GM15510 (cell line): ENCODE data around the gene PIK3C2G.

ENCODE experiments used
- POLR2A ChIP-seq: IDR thresholded peaks from 3 replicates; pipeline ENCODE4 v1.6.1; 2011; ENCODE audit warnings: borderline replicate concordance; ENCODE audit not compliant: insufficient read length; ENCODE audit errors: extremely low read depth

PIK3C2G gene

DNA sequence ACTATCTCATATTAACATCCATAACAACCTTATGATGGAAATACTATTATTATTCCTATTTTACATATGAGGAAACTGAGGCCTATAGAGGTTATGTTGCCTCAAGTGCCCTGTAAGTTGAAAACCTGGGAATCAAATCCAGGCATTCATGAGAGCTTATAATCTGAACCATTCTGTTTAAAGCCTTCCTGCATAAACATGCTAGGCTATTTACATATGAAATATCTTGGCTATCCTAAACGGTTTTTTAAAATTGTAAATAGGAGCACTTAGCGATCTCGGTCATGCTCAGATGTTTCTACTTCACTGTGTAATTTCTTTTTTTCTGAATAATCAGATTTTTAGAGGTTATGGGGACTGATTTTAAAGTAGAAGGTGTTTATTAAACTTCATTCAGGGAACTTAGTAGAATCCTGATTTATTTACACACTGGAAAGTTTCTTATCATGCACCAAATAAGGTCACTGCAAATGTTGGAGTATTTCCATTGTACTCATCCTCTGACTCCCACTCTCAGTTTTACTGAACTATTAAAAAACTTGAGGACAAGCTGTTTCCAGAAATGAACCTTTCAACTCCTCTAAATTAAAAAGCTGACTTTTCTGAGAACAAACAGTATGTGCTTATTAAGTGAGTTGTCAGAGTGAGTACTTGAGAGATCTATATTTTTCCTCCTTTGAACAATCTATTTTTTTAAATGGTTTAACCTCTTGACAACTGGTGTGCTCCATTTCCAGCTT lies 141.7 kb downstream of the PIK3C2G start:
- no peak for TF ChIP-seq POLR2A

DNA sequence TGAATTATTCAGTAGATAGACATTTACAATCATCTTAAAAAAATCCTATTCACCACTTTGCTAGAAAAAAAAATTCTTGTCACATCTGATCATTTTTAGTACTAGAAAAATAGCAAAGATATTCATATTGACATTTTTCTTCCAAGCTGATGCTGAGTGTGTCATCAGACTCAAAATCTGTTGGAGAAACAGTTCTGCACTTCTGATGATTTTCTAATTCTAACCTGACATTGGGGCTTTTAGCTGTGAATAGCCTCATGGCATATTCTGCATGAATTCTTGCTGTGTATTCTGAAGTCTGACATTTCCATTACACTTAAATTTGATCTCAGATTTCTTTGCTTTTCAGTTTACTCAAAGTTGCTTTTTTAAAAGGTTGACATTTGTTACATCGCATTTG lies 150.1 kb downstream of the PIK3C2G start:
- TF ChIP-seq POLR2A = no peak

DNA sequence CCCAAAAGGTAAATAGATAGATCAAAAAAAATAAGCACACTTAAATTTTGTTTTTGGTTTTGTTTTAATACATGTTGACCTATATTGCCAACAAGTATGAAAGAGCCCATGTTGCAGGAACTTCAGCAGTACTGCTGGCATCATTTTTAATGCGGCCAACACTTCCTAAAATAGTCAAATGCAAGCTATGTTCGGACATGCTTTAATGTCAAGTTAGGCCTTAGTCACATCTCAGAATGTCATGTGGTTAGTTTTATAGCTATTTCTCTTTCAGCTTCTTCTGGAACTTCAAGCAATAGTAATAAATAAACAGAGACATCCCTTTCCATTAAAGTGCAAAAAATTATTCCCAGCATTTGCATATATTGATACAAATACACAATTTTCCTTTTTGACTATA lies 153.4 kb downstream of the PIK3C2G start:
- no peak for TF ChIP-seq POLR2A

DNA sequence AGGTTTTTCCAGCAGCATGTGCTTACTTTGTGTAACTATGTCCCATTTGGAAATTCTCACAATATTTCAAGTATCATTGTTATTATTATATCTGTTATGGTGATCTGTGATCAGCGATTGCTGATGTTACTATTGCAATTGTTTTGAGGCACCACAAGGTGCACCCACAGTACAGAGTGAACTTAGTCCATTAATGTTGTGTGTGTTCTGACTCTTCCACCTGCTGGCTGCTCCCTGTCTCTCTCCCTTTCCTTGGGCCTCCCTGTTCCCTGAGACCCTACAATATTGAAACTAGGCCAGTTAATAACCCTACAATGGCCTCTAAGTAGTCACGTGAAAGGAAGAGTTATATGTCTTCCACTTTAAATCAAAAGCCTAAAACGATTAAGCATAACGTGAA lies 153.9 kb downstream of the PIK3C2G start:
- TF ChIP-seq POLR2A = no peak

DNA sequence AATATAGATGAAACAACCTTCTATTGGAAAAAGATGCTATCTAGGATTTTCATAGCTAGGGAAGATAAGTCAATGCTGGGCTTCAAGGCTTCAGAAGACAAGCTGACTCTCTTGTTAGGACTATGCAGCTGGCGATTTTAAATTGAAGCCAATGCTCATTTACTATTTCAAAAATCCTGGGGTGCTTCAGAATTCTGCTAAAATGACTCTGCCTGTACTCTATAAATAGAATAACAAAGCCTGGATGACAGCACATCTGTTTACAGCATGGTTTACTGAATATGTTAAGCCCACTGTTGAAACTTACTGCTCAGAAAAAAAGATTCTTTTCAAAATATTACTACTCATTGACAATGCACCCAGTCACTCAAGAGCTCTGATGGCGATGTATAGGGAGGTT lies 155.1 kb downstream of the PIK3C2G start:
- TF ChIP-seq POLR2A = no peak

DNA sequence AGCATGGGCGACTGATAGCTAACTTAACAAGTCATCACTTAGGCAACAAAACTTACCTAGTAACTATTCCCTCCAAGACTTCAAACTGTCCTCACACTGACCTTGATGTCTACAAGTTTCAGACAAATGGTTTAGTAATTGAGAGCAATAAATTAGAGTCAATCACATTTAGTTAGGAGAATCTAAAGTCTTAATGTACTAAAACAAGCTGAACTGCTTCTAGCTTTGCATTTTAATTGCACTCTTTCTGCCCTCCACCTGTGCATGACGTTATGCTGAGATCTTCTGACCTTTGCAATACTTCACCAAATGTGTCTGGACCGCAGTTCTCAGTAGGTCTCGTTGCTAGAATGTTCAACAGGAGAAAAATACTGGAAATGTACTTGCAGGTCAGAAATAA lies 158.0 kb downstream of the PIK3C2G start:
- no peak for TF ChIP-seq POLR2A

DNA sequence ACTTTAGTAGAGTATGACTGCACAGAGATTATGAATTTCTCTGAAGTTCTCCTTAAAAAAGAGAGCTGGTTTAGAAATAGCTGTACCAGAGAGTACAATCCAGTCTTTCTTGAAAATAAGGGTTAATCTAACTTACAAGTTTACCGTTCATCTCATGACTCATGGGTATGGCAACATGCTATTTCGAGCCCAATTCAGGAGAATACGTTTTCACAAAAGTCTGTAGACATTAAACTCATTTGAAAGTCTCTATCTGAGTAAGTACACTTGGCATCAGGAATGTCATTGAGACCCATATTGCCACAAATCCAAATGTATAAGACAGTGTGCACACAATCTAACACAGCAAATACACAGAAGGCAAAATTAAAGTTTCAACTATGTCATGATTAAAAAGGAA lies 160.5 kb downstream of the PIK3C2G start:
- TF ChIP-seq POLR2A = no peak

DNA sequence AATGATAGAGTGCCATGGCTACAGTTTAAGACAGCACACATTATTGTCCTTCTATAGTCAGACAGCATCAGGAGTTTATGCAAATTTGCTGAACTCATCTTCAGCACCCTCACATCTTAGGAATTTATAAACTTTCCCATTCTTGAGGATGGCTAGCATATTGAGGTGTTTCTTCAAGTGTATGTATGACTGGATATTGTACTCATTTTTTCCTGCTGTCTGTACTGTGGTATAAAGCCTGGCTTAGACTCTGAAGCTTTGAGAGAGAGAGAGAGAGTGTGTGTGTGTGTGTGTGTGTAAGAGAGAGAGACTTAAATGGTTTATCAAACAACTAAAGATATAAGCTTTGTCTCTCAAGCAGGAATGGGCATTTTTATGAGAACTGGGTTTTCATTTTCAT lies 161.6 kb downstream of the PIK3C2G start:
- TF ChIP-seq POLR2A = no peak

DNA sequence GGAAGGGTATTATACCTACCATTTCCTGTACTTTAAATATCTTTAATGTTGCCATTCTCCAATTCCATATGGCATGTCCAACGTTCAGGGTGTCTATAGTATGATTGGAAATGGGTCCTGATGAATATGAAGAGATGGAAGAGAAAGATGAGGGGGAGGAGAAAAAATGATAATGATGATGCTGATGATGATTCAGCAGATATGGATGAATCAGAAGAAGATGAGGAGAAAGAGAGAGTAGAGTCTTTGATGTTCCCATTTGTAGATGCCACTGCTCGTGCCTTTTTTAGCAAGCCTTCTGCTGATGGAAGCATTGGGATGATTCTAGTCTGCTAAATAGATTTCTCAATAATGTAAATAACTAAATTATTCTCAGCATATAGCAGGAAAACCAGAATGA lies 163.5 kb downstream of the PIK3C2G start:
- no peak for TF ChIP-seq POLR2A

DNA sequence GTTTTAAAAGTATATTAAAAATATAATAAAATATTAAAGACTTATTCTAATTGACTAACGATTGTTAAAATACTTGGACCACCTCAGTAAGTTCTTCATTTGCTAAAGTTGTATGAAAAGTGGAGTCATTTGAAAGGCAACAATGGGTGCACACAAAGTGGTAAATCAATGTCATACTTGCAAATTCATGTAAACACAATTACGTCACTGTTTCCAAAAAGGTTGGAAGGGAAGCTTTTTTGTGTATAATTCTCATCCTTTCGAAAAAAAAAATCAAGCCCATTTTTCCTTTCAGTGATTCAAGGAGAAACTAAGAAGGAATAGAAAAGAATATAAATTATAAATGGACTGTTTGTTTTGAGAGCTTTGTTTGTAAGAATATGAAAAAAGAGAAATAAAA lies 166.2 kb downstream of the PIK3C2G start:
- no peak for TF ChIP-seq POLR2A

DNA sequence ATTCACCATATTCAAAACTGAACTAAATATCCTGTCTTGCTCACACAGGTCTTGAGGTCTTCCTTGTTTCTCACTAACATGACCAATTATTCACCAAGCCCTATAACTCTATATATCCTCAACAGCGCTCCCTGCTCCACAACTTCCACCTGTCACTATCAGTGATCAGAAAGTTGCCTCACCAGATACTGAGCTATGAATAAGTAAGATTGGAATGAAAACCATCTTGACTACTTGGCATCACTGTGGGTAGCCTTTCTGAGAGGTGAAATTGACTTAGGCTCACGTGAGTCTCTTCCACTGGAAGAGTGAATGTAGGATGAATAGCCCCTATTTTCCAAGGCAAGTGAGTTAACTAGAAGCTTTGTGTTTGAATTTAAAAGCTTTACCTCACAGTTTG lies 167.1 kb downstream of the PIK3C2G start:
- TF ChIP-seq POLR2A = no peak

DNA sequence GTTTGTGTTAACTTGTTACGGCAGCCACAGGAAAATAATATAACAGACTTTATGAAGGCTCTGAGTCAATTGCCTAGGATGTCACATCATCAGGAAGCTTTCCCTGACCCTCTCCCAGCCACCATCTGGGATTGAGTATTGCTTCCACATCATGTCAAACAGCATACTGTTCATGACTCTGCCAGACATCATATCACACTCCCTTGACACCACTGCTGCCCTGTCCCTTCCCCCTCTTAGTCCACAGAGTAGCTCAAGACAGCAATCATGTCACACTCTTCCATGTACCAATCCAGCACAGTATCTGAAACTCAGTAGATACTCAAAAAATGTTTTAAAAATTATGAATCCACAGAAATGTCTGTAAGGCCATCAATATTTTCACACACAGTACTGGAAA lies 168.0 kb downstream of the PIK3C2G start:
- no peak for TF ChIP-seq POLR2A

DNA sequence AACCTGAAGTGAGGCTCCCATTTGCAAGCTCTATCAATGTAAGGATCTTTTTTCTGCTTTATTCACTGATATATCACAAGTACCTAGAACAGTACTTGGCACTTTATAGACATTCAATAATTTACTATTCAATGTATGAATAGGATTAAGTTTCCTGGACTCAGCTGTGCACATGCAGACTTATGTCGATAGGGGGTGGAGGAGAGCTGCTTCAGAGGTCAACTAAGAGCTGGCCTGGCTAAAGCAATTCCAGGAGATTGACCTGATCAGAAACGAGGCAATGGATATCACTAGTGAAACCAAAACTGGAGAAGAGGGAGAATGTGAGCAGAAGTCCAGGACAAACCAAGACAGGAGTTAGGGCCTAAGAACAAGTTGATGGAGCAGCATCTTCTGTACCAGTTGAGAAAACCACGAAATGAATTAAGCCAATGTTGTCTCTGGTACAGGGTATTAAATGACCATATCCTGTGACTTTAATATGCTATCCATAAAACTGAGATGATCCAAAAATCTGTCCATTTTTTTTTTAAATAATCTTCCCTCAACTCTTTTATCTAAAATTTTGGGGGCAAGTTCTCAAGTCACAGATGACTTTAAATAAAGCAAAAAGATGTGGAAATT lies 169.2 kb downstream of the PIK3C2G start:
- no peak for TF ChIP-seq POLR2A

DNA sequence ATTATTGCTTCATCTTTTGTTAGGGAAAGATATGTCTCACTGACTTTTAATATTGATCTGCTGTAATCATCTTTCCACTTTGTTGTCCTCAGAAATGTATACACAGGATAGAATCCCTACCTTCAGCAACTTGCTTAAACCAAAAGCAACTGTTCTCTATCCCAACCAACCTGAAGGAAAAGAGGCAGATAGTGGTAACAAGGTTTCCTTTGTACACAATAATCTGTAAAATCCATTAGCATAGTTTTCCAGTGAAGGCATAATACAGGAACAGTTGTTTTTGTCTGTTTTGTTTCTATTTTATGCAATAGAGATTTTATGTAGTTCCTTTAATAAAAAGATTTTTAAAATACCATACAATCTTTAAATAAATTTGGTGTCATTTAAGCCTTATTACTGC lies 170.5 kb downstream of the PIK3C2G start:
- no peak for TF ChIP-seq POLR2A

DNA sequence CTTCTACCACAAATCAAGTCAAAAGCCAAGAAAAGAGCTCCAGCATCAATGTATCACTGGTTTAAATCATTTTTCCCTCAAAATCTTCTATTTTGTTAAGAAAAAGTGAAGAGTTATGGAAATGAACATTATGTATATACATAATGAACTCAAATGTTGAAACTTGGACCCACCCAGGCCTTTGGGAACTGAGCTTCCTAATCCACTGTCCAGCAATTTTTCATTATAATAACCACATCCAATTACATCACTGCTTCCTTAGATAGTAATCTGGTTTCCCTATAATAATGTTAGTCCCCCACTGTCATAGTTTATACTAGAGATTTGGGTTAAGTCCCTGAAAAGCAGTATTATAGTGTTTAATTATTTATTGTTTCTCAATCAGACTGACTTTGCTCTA lies 170.9 kb downstream of the PIK3C2G start:
- TF ChIP-seq POLR2A = no peak

DNA sequence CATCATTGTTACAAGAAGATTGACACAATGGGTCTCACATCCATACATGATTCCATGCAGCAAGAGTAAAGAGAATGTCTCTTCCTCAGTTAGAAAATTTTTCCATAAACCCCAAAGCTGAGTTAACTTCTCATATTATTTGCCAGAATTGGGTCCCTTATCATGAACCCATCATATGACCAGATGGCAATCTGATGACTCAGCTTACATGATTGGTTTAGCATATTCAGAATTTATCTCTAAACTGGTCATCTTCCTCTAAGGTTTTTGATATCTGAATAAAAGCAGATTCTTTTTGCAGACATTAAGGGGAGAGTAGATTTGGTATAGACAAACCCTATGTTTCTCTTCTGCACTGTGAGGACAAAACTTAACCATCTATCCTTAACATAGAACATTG lies 174.9 kb downstream of the PIK3C2G start:
- TF ChIP-seq POLR2A = no peak
